HepG2 (cell line): ENCODE data around the gene AHSA1. TPM values are rescaled to one million over a fixed set of nuclear protein-coding genes. Genes with fewer than 3 reads are reported as not detected.

Source experiments
- ATAC-seq: fragments of 200-7000 bp; cut with Tn5 transposase; 3 replicates; pipeline ENCODE4 v1.9.1; 2020; ENCODE audit warnings: mild to moderate bottlenecking, moderate library complexity
- BruUV-seq: library from RNA; stranded (reverse); fragments of 400-500 nt; replicated peaks from 2 replicates; lab custom pipeline; 2021; lab: Mats Ljungman, UMichigan
- CTCF ChIA-PET: fragments of 300-600 bp; formaldehyde crosslinking; extraction: SDS; loops from one replicate; lab custom pipeline; 2021; ENCODE audit warnings: low total read pairs, inconsistent platforms, low intra/inter-chr PET ratio; lab: Yijun Ruan, JAX
- POLR2A ChIA-PET: fragments of 350-600 bp; sonication (Branson Sonifier 250); formaldehyde crosslinking; loops from one replicate; lab custom pipeline; 2020; ENCODE audit warnings: antibody characterized with exemption, inconsistent platforms; lab: Yijun Ruan, JAX
- DNase-seq: peaks from one replicate; pipeline ENCODE4 v3.0.0-alpha.2; 2015; ENCODE audit warnings: low spot score
- FAIRE-seq: peaks from 3 replicates; lab custom pipeline; 2011; peaks lifted over from hg19 to GRCh38; lab: Jason Lieb, UNC
- H2AFZ ChIP-seq: one replicate; pipeline ENCODE4 v1.6.1; 2011; ENCODE audit warnings: low read length, inconsistent platforms
- H3K27ac ChIP-seq: fragments of 300-600 bp; 3 replicates; pipeline ENCODE4 v1.8.0; 2011; ENCODE audit warnings: mixed run types, mild to moderate bottlenecking, mixed read lengths, low read length, inconsistent platforms; ENCODE audit not compliant: insufficient read depth; ENCODE audit errors: extremely low read length
- H3K27me3 ChIP-seq, 2 experiments: fragments of 200-600 bp in 1 of 2; 2 replicates in 1 of 2; 3 replicates in 1 of 2; pipeline versions ENCODE4 v1.6.0 to v1.8.0; 2011; ENCODE audit warnings: low read length in 2 of 2, mild to moderate bottlenecking in 2 of 2, moderate library complexity in 2 of 2, inconsistent platforms in 1 of 2; ENCODE audit not compliant: insufficient read depth in 2 of 2, control insufficient read depth in 1 of 2
- H3K36me3 ChIP-seq, 2 experiments: fragments of 200-600 bp in 1 of 2; replicated peaks in 1 of 2; 2 replicates in 1 of 2; 3 replicates in 1 of 2; pipeline versions ENCODE4 v1.5.1 to v1.8.0; 2011; ENCODE audit warnings: low read length in 2 of 2, inconsistent platforms in 1 of 2; ENCODE audit not compliant: insufficient read depth in 2 of 2, control insufficient read depth in 1 of 2
- H3K4me1 ChIP-seq: 2 replicates; pipeline ENCODE4 v1.5.1; 2012; ENCODE audit warnings: low read length, inconsistent platforms; ENCODE audit not compliant: insufficient read depth
- H3K4me2 ChIP-seq: 2 replicates; pipeline ENCODE4 v1.6.0; 2011; ENCODE audit warnings: low read depth, low read length, inconsistent platforms
- H3K4me3 ChIP-seq, 3 experiments: fragments of 200-600 bp in 1 of 3; sonication (generic), shearing (Covaris generic) in 1 of 3; replicated peaks in 1 of 3; 2 replicates each; pipeline ENCODE4 v1.5.1; 2011 to 2016; ENCODE audit warnings: low read length in 3 of 3, inconsistent platforms in 2 of 3, low read depth in 2 of 3, mild to moderate bottlenecking in 2 of 3, control low read depth in 1 of 3, mixed read lengths in 1 of 3; ENCODE audit not compliant: insufficient read depth in 1 of 3
- H3K79me2 ChIP-seq: one replicate; pipeline ENCODE4 v1.6.1; 2011; ENCODE audit warnings: low read length, inconsistent platforms; ENCODE audit not compliant: insufficient read depth
- H3K9ac ChIP-seq: 2 replicates; pipeline ENCODE4 v1.6.0; 2011; ENCODE audit warnings: mild to moderate bottlenecking, low read depth, low read length, inconsistent platforms; ENCODE audit not compliant: insufficient read depth
- H3K9me3 ChIP-seq: 2 replicates; pipeline ENCODE4 v1.5.1; 2012; ENCODE audit warnings: mild to moderate bottlenecking, low read length
- H4K20me1 ChIP-seq: 2 replicates; pipeline ENCODE4 v1.6.0; 2011; ENCODE audit warnings: inconsistent platforms, mild to moderate bottlenecking, low read length, moderate library complexity; ENCODE audit not compliant: insufficient read depth
- CENPT ChIP-seq: sonication (generic); formaldehyde crosslinking; IDR thresholded peaks from 2 replicates; pipeline ENCODE4 v1.8.0; 2022; ENCODE audit warnings: low read depth, mild to moderate bottlenecking, moderate library complexity, missing genetic modification reagents
- CHCHD3 ChIP-seq: sonication (generic); formaldehyde crosslinking; IDR thresholded peaks from 2 replicates; pipeline ENCODE4 v1.8.0; 2022; ENCODE audit warnings: mild to moderate bottlenecking, missing genetic modification reagents, moderate library complexity
- ETV6 ChIP-seq: sonication (generic); formaldehyde crosslinking; conservative IDR thresholded peaks from 2 replicates; pipeline ENCODE4 v1.4.0; 2020; ENCODE audit warnings: missing genetic modification reagents
- RELA ChIP-seq: sonication (generic); formaldehyde crosslinking; IDR thresholded peaks from 2 replicates; pipeline ENCODE4 v1.4.0; 2020; ENCODE audit warnings: missing genetic modification reagents
- TCF7 ChIP-seq: sonication (generic); IDR thresholded peaks from 2 replicates; pipeline ENCODE4 v1.6.1; 2016; ENCODE audit warnings: antibody characterized with exemption, low read depth
- ZNF260 ChIP-seq: sonication (generic); formaldehyde crosslinking; IDR thresholded peaks from 2 replicates; pipeline ENCODE4 v1.4.0; 2020; ENCODE audit warnings: missing genetic modification reagents, low read depth, mild to moderate bottlenecking, borderline replicate concordance
- ZNF512B ChIP-seq: sonication (generic); formaldehyde crosslinking; IDR thresholded peaks from 2 replicates; pipeline ENCODE4 v1.5.1; 2020; ENCODE audit warnings: missing genetic modification reagents, mild to moderate bottlenecking, borderline replicate concordance
- ZNF556 ChIP-seq: sonication (generic); formaldehyde crosslinking; IDR thresholded peaks from 2 replicates; pipeline ENCODE4 v1.4.0; 2020; ENCODE audit warnings: mild to moderate bottlenecking, missing genetic modification reagents, borderline replicate concordance
- ZNF772 ChIP-seq: sonication (generic); formaldehyde crosslinking; IDR thresholded peaks from 2 replicates; pipeline ENCODE4 v1.5.0; 2020; ENCODE audit warnings: mild to moderate bottlenecking, missing genetic modification reagents
- ZNF792 ChIP-seq: IDR thresholded peaks from 2 replicates; pipeline ENCODE4 v1.6.1; 2016
- WGBS: methylation state at CpG from one replicate; pipeline ENCODE4 v1.1.6; 2017; ENCODE audit warnings: low lambda C conversion rate; 5-methylcytosine and 5-hydroxymethylcytosine counted together
- in situ Hi-C: cut with HindIII; loops from 2 replicates; pipeline ENCODE4 v1.10.0; 2017; ENCODE audit warnings: low pct_unique_long_range_greater_than_20kb; ENCODE audit not compliant: extremely low pct_ligation_motif_present
- intact Hi-C: fragments of 100-400 bp; cut with micrococcal nuclease; formaldehyde crosslinking; loops from one replicate; pipeline ENCODE4 v1.10.0; 2022; ENCODE audit not compliant: unreplicated experiment
- polyA plus RNA-seq, 8 experiments: library from polyadenylated mRNA; depleted of rRNA in 3 of 8; stranded (reverse) in 7 of 8; unstranded in 1 of 8; fragments of >200 nt; fragmentation: Illumina TruSeq in 4 of 8; extraction: Trizol in 4 of 8; gene quantifications; 2 replicates each; pipeline versions ENCODE4 v1.2.1 to v1.2.3, GENCODE V29; 2011 to 2016; ENCODE audit warnings: low read depth in 4 of 8, missing spikeins in 1 of 8, mixed read lengths in 1 of 8; ENCODE audit not compliant: insufficient read depth in 1 of 8
- total RNA-seq, 5 experiments: library from RNA; depleted of rRNA; stranded (reverse); fragments of >200 nt; fragmentation: Illumina TruSeq; extraction: Trizol; gene quantifications; 2 replicates each; pipeline ENCODE4 v1.2.3, GENCODE V29; 2016; ENCODE audit warnings: low read depth in 1 of 5
- TF ChIP-seq, protein P1 (sequence below): sonication (generic); formaldehyde crosslinking; IDR thresholded peaks from 2 replicates; pipeline ENCODE4 v1.8.1; 2023; ENCODE audit warnings: mild to moderate bottlenecking, missing genetic modification reagents
- TF ChIP-seq, protein P2 (sequence below): sonication (generic); formaldehyde crosslinking; IDR thresholded peaks from 2 replicates; pipeline ENCODE4 v1.8.1; 2023; ENCODE audit warnings: missing genetic modification reagents, mild to moderate bottlenecking, borderline replicate concordance
- TF ChIP-seq, protein P3 (sequence below): sonication (generic); formaldehyde crosslinking; IDR thresholded peaks from 2 replicates; pipeline ENCODE4 v1.5.1; 2020; ENCODE audit warnings: mild to moderate bottlenecking, missing genetic modification reagents, borderline replicate concordance

AHSA1 gene
- total and polyA plus RNA-seq, 2 of the 13 experiments (the other 11 are each of a cell fraction or from before 2014, with no cell fraction given), result 113 to 241 TPM

DNA sequence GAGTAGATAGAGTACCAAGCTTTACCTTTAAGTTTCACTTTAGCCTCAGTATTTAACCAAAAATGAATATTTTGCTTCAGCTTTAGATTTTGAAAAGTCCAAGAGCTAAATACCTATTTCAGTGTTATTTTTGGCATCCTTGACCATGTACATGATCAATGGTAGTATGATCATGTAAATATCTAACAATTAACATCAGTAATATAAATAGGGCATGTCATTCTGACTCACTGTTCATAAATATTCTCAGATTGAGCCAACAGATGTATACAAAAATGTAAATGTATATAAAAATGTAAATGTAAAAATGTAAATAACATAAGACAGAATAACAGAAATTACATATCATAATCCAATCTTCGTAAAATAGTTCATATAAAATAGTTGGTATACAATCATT lies 19.3 kb upstream of the AHSA1 start (continued):
- TF ChIP-seq, protein P1, sequence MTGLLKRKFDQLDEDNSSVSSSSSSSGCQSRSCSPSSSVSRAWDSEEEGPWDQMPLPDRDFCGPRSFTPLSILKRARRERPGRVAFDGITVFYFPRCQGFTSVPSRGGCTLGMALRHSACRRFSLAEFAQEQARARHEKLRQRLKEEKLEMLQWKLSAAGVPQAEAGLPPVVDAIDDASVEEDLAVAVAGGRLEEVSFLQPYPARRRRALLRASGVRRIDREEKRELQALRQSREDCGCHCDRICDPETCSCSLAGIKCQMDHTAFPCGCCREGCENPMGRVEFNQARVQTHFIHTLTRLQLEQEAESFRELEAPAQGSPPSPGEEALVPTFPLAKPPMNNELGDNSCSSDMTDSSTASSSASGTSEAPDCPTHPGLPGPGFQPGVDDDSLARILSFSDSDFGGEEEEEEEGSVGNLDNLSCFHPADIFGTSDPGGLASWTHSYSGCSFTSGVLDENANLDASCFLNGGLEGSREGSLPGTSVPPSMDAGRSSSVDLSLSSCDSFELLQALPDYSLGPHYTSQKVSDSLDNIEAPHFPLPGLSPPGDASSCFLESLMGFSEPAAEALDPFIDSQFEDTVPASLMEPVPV (CRISPR knock-in tag), result no peak

DNA sequence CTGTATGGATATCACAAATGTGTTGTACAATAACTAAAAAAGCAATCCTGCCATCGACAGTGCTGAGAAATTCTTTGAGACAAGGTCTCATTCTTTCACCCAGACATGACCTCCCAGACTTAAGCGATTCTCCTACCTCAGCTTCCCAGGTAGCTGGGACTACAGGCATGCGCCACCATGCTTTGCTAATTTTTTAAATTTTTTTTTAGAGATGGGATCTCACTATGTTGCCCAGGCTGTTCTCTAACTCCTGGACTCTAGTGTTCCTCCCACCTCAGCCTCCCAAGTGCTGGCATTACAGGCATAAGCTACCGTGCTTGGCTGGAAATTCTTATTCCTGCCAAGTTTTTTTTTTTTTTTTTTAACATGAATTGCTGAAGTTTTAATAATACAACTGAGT lies 18.0 kb upstream of the AHSA1 start:
- no peaks in the 10 kb centered on the region; a peak in 1 of 5 replicates for H3K27me3 ChIP-seq
- H3K79me2 ChIP-seq, result no peaks in the 10 kb centered on the region
- H2AFZ ChIP-seq, result no peak overlapping the region
- H3K36me3 ChIP-seq, result peaks cover 7 to 52% of the 10 kb centered on the region in 2 experiments
- in situ Hi-C loops, result no loop called here
- POLR2A ChIA-PET, result no interaction called here
- DNase-seq (no peak), ATAC-seq (no peak), FAIRE-seq (no peak)
- H3K4me2 ChIP-seq, result no peak overlapping the region
- intact Hi-C loops, result no loop called here
- CTCF ChIA-PET, result no interaction called here
- no peaks in the 10 kb centered on the region for H4K20me1 ChIP-seq
- H3K27ac ChIP-seq, result no peak overlapping the region
- no peaks in the 10 kb centered on the region for H3K4me1 ChIP-seq
- no peak overlapping the region for H3K4me3 ChIP-seq
- H3K9ac ChIP-seq, result no peak overlapping the region
- 98% methylated on average over 4 of the region's 4 CpGs for WGBS
- no peaks in the 10 kb centered on the region for H3K9me3 ChIP-seq
- no TSS peak for BruUV-seq
- TF ChIP-seq, protein P2, sequence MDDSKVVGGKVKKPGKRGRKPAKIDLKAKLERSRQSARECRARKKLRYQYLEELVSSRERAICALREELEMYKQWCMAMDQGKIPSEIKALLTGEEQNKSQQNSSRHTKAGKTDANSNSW (CRISPR knock-in tag), result no peak
- TF ChIP-seq ZNF792 (CRISPR knock-in tag) (no peak), ETV6 (CRISPR knock-in tag) (no peak), RELA (CRISPR knock-in tag) (no peak), ZNF512B (no peak), ZNF556 (CRISPR knock-in tag) (no peak), ZNF260 (CRISPR knock-in tag) (no peak), ZNF772 (CRISPR knock-in tag) (no peak), CHCHD3 (no peak), CENPT (CRISPR knock-in tag) (no peak), TCF7 (no peak)
- TF ChIP-seq, protein P3, sequence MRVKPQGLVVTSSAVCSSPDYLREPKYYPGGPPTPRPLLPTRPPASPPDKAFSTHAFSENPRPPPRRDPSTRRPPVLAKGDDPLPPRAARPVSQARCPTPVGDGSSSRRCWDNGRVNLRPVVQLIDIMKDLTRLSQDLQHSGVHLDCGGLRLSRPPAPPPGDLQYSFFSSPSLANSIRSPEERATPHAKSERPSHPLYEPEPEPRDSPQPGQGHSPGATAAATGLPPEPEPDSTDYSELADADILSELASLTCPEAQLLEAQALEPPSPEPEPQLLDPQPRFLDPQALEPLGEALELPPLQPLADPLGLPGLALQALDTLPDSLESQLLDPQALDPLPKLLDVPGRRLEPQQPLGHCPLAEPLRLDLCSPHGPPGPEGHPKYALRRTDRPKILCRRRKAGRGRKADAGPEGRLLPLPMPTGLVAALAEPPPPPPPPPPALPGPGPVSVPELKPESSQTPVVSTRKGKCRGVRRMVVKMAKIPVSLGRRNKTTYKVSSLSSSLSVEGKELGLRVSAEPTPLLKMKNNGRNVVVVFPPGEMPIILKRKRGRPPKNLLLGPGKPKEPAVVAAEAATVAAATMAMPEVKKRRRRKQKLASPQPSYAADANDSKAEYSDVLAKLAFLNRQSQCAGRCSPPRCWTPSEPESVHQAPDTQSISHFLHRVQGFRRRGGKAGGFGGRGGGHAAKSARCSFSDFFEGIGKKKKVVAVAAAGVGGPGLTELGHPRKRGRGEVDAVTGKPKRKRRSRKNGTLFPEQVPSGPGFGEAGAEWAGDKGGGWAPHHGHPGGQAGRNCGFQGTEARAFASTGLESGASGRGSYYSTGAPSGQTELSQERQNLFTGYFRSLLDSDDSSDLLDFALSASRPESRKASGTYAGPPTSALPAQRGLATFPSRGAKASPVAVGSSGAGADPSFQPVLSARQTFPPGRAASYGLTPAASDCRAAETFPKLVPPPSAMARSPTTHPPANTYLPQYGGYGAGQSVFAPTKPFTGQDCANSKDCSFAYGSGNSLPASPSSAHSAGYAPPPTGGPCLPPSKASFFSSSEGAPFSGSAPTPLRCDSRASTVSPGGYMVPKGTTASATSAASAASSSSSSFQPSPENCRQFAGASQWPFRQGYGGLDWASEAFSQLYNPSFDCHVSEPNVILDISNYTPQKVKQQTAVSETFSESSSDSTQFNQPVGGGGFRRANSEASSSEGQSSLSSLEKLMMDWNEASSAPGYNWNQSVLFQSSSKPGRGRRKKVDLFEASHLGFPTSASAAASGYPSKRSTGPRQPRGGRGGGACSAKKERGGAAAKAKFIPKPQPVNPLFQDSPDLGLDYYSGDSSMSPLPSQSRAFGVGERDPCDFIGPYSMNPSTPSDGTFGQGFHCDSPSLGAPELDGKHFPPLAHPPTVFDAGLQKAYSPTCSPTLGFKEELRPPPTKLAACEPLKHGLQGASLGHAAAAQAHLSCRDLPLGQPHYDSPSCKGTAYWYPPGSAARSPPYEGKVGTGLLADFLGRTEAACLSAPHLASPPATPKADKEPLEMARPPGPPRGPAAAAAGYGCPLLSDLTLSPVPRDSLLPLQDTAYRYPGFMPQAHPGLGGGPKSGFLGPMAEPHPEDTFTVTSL (CRISPR knock-in tag), result no peak
